GM20000 (cell line): ENCODE results near the gene SMIM28.
"Not testable (repeated sequence)": the region's sequence is repeated elsewhere in the genome, so short reads cannot be mapped to it uniquely, and the experiment has no call there.

Experiments used
- DNase-seq: peaks from one replicate; pipeline ENCODE4 v3.0.0; 2012; ENCODE audit warnings: low spot score
- TF ChIP-seq, protein P1 (sequence below): IDR thresholded peaks from 2 replicates; pipeline ENCODE4 v1.5.1; 2012; ENCODE audit warnings: mild to moderate bottlenecking, control low read depth; ENCODE audit errors: extremely low read depth, missing control alignments

The SMIM28 gene

DNA sequence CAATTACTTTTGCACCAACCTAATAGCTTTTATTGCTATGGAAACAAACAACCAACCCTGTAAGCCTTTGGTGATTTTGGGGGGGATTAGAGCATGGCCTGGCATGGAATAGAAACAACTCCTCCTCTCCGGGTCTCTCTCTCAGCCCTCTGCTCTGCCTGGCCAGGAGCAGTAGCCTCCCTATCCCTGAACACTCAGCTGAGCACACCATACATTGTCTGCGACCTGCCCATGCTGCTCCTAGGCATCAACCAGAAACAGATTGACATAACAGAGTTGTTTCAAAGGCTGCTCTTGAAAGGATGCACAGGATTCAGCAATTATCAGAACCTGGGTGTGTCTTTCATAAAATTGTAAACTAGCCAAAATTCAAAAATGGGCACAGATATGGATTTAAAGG, 29.8 kb upstream of the SMIM28 start:
- DNase-seq = no peak

DNA sequence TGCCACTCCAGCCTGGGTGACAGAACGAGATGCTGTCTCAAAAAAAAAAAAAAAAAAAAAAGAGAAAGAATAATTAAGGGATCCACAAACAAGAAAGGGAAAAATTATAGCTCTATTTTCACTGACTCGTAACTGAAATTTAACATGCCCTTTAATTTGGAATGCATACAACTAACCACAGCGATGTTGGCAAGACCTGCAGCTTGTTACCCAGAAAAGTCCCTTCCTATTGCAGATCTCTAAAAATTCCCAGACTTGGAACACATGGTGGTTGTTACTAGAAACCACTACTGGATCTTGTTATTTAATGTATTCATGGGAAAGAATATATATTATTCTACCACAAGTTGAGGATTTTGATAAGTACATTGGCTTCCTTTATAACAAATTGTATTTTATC, 27.8 kb upstream of the SMIM28 start:
- TF ChIP-seq, protein P1, sequence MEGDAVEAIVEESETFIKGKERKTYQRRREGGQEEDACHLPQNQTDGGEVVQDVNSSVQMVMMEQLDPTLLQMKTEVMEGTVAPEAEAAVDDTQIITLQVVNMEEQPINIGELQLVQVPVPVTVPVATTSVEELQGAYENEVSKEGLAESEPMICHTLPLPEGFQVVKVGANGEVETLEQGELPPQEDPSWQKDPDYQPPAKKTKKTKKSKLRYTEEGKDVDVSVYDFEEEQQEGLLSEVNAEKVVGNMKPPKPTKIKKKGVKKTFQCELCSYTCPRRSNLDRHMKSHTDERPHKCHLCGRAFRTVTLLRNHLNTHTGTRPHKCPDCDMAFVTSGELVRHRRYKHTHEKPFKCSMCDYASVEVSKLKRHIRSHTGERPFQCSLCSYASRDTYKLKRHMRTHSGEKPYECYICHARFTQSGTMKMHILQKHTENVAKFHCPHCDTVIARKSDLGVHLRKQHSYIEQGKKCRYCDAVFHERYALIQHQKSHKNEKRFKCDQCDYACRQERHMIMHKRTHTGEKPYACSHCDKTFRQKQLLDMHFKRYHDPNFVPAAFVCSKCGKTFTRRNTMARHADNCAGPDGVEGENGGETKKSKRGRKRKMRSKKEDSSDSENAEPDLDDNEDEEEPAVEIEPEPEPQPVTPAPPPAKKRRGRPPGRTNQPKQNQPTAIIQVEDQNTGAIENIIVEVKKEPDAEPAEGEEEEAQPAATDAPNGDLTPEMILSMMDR = no peak

More for the DNA sequence above, 29.8 kb upstream of the SMIM28 start:
- TF ChIP-seq, protein P1 = no peak

DNA sequence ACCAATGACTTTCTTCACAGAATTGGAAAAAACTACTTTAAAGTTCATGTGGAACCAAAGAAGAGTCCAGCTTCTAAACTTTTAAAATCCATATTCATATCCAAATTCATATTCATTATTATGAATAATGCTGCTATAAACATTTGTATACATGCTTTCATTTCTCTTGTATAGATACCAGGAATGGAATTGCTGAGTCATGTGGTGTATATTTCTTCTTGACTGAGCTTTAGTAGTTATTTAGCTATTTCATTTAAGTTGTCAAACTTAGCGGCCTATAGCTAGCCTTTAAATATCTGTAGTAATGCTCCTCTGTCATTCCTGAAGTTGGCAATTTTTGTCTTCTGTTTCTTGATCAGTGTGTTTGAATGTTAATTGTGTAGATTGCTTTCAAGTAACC, 19.8 kb upstream of the SMIM28 start:
- TF ChIP-seq, protein P1 = no peak
- no peak for DNase-seq

More for the DNA sequence above, 27.8 kb upstream of the SMIM28 start:
- DNase-seq = no peak

DNA sequence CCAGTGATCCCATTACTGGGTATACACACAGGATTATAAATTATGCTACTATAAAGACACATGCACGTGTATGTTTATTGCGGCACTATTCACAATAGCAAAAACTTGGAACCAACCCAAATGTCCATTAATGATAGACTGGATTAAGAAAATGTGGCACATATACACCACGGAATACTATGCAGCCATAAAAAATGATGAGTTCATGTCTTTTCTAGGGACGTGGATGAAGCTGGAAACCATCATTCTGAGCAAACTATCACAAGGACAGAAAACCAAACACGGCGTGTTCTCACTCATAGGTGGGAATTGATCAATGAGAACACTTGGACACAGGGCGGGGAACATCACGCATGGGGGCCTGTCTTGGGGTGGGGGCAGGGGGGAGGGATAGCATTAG, 9.0 kb upstream of the SMIM28 start:
- not testable (repeated sequence) for DNase-seq

DNA sequence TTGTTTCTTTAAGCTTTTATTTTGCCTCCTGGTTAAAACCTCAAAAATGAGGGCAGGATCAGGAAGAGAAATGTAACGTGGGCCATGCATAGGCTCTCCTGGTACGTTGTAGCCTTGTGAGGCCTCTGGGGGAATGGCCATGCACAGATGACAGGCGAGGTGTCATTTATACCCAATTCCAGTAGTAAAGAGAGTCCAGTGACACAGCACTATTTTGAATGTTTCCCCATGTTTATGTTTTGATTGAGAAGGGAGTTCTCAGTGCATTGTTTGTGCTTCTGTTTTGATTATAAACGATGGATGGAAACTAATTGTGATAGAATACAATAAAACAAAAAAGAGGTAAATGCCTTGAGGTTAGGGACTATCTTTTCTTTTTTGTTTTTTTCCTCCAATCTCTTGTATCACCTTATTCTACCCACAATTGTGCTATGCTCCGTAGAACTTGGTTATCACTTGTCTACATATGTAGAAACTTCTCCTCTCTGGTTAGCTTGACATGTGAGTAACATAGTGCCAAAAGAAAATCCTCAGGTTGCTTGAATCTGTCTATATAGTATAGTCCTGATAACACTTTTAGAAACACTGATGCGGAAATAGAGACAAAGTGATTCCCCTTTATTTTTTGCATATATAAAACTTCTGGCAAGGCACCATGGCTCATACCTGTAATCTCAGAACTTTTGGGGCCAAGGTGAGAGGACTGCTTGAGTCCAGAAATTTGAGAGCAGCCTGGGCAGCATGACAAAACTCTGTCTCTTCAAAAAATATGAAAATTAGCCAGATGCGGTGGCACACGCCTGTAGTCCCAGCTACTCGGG, 6.9 kb upstream of the SMIM28 start:
- TF ChIP-seq, protein P1 = no peak
- no peak for DNase-seq

DNA sequence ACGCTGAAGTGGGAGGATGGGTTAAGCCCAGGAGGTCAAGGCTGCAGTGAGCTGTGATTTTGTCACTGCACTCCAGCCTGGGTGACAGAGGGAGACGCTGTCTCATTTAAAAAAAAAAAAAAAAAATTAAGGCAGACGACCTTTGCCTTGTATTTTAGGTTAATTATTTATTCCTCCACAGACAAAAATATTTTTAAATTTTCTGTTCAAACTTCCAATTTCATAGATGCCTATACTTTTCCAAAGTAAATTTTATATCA, 6.3 kb upstream of the SMIM28 start:
- TF ChIP-seq, protein P1 = no peak
- no peak for DNase-seq

DNA sequence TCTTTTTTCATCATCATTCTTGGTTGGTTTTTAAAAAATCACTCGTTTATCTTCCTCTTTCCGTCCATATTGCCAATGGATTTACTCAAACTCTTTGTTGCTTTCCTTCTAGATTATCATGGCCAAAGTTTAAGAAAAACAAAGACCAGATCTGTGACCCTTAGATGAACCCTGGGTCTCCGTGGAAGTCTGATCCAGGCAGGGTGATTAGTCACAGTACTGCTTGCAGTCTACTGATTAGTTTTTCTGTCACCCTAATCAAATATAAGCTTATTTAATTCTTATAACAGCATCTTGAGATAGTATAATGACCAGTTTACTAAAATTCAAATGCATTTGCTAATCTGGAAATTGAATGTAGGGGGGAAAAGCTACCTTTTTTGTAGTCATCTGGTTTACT, 6.0 kb upstream of the SMIM28 start:
- no peak for DNase-seq
- TF ChIP-seq, protein P1 = no peak
